Measurements from ENCODE around the gene KCNH2.

DNA sequence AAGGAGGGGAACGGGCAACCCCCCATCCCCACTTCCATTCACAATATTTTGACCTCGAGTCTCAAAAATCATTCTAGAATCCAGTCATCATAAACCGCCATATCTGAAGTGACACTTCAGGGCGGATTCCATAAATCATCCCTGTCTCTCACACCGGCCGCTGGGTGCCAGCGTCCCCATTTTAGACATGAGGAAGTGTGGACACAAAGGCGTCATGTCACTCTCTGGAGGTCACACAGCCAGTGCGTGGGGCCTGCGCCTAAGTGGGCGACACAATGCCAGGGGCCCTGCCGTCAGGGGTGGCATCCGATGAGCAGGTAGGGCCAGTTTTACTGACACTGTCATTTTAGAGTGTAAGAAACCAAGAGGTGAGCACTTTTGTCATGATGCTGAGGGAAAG lies 19.5 kb downstream of the KCNH2 start:
- TF ChIP-seq POLR2A (IDR thresholded peaks at IDR 0.05; ENCODE audit: low read depth, low read length), result no peak
- TF ChIP-seq POLR2AphosphoS5 (IDR thresholded peaks at IDR 0.05; ENCODE audit: low read depth, low read length), result no peak
- no peak for TF ChIP-seq TAF1 (IDR thresholded peaks at IDR 0.05; ENCODE audit: borderline replicate concordance, low read depth, low read length)

Measured in GM12892 (cell line).